PC-9 (cell line): ENCODE data around the gene KIAA0753.

Experiments used
- EZH2 ChIP-seq: fragments of 200-600 bp; sonication (generic); IDR thresholded peaks from 2 replicates; pipeline ENCODE4 v1.8.0; 2017; ENCODE audit warnings: antibody characterized with exemption, low read depth
- TF ChIP-seq, protein P1 (sequence below): fragments of 200-600 bp; sonication (generic); conservative IDR thresholded peaks from 2 replicates; pipeline ENCODE4 v1.6.1; 2017; ENCODE audit warnings: mixed run types, antibody characterized with exemption, mild to moderate bottlenecking, moderate library complexity

DNA sequence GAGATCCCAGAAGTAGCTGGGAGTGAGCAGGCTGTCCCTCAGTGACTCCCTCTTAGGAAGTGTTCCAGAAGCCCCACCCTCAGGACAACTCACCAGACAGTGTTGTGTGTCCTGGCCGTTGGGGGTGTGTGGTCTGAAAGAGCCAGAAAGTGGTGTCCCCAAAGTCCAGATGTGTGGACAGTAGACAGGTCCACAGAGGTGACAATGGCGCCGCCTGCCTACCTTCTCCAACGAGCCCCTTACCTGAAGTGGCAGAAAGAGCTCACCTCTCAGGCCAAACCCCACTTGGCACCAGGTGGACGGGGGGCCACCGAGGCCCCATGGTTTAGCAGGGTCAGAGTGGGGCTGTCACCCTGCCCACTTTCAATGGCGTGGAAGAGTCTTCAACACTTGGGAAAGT is 30.9 kb upstream of the KIAA0753 start:
- TF ChIP-seq, protein P1, sequence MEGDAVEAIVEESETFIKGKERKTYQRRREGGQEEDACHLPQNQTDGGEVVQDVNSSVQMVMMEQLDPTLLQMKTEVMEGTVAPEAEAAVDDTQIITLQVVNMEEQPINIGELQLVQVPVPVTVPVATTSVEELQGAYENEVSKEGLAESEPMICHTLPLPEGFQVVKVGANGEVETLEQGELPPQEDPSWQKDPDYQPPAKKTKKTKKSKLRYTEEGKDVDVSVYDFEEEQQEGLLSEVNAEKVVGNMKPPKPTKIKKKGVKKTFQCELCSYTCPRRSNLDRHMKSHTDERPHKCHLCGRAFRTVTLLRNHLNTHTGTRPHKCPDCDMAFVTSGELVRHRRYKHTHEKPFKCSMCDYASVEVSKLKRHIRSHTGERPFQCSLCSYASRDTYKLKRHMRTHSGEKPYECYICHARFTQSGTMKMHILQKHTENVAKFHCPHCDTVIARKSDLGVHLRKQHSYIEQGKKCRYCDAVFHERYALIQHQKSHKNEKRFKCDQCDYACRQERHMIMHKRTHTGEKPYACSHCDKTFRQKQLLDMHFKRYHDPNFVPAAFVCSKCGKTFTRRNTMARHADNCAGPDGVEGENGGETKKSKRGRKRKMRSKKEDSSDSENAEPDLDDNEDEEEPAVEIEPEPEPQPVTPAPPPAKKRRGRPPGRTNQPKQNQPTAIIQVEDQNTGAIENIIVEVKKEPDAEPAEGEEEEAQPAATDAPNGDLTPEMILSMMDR = no peak
- no peak for TF ChIP-seq EZH2
